ENCODE results near the gene ARPC2. TPM values are rescaled to one million over a fixed set of nuclear protein-coding genes. Genes with fewer than 3 reads are reported as not detected.

ARPC2 gene
- total and polyA plus RNA-seq, 2 experiments from 2014 or later = 312 to 436 TPM

DNA sequence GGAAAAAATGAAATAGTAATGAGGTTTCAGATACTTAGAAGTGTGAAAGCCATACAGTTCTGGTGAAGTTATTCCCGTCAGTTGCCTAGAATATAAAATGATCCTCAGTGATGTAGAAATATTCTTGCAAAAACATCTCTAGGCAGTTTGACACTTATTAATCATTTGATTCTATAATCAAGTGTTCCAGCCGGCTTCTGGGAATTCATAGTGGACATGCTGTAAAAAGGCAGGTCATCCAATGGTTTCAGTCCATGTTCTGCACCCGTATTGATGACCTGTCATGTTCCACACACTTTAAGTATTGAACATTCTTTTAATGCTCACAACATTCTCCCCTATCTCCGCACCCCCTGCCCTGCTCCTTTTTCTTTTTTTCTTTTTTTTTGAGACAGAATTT lies 19.8 kb downstream of the ARPC2 start:
- no peak overlapping the region for H2AFZ ChIP-seq
- WGBS (ENCODE audit: low lambda C conversion rate, missing lambda C conversion rate) = 98% methylated on average over 4 of the region's 4 CpGs
- peaks cover 42% of the 10 kb centered on the region for H3K79me2 ChIP-seq
- H4K20me1 ChIP-seq (ENCODE audit: insufficient read depth, poor library complexity, severe bottlenecking) = no peaks in the 10 kb centered on the region
- H3K4me2 ChIP-seq = no peak overlapping the region
- peaks cover 4% of the 10 kb centered on the region for H3K36me3 ChIP-seq (replicated peaks; ENCODE audit: insufficient read depth, low read depth)
- DNase-seq (ENCODE audit: low spot score) = no peak
- no peaks in the 10 kb centered on the region for H3K9me2 ChIP-seq (replicated peaks; ENCODE audit: insufficient read depth)
- H3K4me1 ChIP-seq (ENCODE audit: insufficient read depth) = peaks cover 4% of the 10 kb centered on the region
- no peaks in the 10 kb centered on the region for H3K9me3 ChIP-seq (ENCODE audit: low read depth)
- TF ChIP-seq EZH2 (IDR thresholded peaks at IDR 0.05; ENCODE audit: borderline replicate concordance) = no peak
- TF ChIP-seq, protein P1, sequence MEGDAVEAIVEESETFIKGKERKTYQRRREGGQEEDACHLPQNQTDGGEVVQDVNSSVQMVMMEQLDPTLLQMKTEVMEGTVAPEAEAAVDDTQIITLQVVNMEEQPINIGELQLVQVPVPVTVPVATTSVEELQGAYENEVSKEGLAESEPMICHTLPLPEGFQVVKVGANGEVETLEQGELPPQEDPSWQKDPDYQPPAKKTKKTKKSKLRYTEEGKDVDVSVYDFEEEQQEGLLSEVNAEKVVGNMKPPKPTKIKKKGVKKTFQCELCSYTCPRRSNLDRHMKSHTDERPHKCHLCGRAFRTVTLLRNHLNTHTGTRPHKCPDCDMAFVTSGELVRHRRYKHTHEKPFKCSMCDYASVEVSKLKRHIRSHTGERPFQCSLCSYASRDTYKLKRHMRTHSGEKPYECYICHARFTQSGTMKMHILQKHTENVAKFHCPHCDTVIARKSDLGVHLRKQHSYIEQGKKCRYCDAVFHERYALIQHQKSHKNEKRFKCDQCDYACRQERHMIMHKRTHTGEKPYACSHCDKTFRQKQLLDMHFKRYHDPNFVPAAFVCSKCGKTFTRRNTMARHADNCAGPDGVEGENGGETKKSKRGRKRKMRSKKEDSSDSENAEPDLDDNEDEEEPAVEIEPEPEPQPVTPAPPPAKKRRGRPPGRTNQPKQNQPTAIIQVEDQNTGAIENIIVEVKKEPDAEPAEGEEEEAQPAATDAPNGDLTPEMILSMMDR (IDR thresholded peaks at IDR 0.05; ENCODE audit: poor library complexity) = no peak
- TF ChIP-seq EZH2phosphoT487 (IDR thresholded peaks at IDR 0.05; ENCODE audit: low read depth, severe bottlenecking, unreplicated experiment) = no peak
- H3K4me3 ChIP-seq = no peak overlapping the region
- H3K27ac ChIP-seq = no peak overlapping the region
- H3K27me3 ChIP-seq = no peaks in the 10 kb centered on the region

DNA sequence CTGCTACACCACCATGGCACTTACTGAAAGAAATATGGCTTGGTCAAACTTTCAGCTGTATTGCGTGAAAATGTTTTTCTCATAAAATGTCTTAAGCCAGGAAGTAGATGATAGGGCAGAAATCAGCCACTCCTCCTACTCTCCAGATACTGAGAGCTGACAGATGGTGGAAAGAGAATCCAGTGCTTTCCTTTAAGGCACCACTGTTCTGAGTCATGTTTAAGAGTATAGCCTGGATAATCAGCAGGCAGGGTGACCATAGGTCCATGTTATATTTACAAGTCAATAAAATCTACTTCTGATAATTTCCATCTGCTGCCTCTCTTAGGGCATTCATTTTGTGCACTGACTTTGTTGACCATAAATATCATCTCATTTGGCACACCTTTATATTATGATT lies 21.9 kb downstream of the ARPC2 start:
- Histone ChIP-seq H4K20me1 (ENCODE audit: insufficient read depth, poor library complexity, severe bottlenecking) (no peaks in the 10 kb centered on the region), H3K36me3 (replicated peaks; ENCODE audit: insufficient read depth, low read depth) (peaks cover 4% of the 10 kb centered on the region), H3K79me2 (peaks cover 33% of the 10 kb centered on the region), H3K9me3 (ENCODE audit: low read depth) (no peaks in the 10 kb centered on the region), H2AFZ (no peak overlapping the region), H3K4me3 (no peak overlapping the region), H3K9me2 (replicated peaks; ENCODE audit: insufficient read depth) (no peaks in the 10 kb centered on the region), H3K27ac (peak overlapping the region; percentile 57), H3K4me1 (ENCODE audit: insufficient read depth) (peaks cover 4% of the 10 kb centered on the region), H3K4me2 (no peak overlapping the region), H3K27me3 (no peaks in the 10 kb centered on the region)
- DNase-seq (ENCODE audit: low spot score) = no peak
- 71% methylated on average over 1 of the region's 1 CpG for WGBS (ENCODE audit: low lambda C conversion rate, missing lambda C conversion rate)
- TF ChIP-seq EZH2phosphoT487 (IDR thresholded peaks at IDR 0.05; ENCODE audit: low read depth, severe bottlenecking, unreplicated experiment) (no peak), EZH2 (IDR thresholded peaks at IDR 0.05; ENCODE audit: borderline replicate concordance) (no peak)
- TF ChIP-seq, protein P1 (IDR thresholded peaks at IDR 0.05; ENCODE audit: poor library complexity) = no peak

DNA sequence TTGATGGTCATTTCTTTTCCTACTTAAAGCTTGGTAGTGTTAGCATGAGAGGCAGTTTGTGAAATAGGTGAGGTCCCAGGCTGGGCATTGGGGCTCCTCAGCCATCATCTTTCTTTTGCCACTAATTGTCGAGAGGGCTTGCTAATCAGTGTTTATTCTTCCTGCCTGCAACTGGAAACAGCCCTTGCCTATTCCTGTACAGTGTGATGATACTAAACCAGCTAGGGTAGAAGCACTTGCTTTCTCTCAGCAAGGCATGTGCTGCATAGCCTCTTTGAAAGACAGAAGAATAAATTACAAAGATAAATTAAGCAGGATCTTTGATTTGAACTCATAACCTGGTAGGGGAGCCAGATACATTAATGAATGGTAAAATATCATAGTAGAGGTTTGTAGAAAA lies 27.2 kb downstream of the ARPC2 start:
- H2AFZ ChIP-seq = no peak overlapping the region
- WGBS (ENCODE audit: low lambda C conversion rate, missing lambda C conversion rate) = 77% methylated on average over 1 of the region's 1 CpG
- no peaks in the 10 kb centered on the region for H4K20me1 ChIP-seq (ENCODE audit: insufficient read depth, poor library complexity, severe bottlenecking)
- H3K9me2 ChIP-seq (replicated peaks; ENCODE audit: insufficient read depth) = no peaks in the 10 kb centered on the region
- H3K4me2 ChIP-seq = no peak overlapping the region
- H3K27ac ChIP-seq = no peak overlapping the region
- H3K9me3 ChIP-seq (ENCODE audit: low read depth) = no peaks in the 10 kb centered on the region
- H3K79me2 ChIP-seq = peaks cover 28% of the 10 kb centered on the region
- TF ChIP-seq EZH2 (IDR thresholded peaks at IDR 0.05; ENCODE audit: borderline replicate concordance) (no peak), EZH2phosphoT487 (IDR thresholded peaks at IDR 0.05; ENCODE audit: low read depth, severe bottlenecking, unreplicated experiment) (no peak)
- TF ChIP-seq, protein P1 (IDR thresholded peaks at IDR 0.05; ENCODE audit: poor library complexity) = no peak
- no peak overlapping the region for H3K4me3 ChIP-seq
- H3K27me3 ChIP-seq = no peaks in the 10 kb centered on the region
- H3K36me3 ChIP-seq (replicated peaks; ENCODE audit: insufficient read depth, low read depth) = no peaks in the 10 kb centered on the region
- no peak for DNase-seq (ENCODE audit: low spot score)
- no peaks in the 10 kb centered on the region for H3K4me1 ChIP-seq (ENCODE audit: insufficient read depth)

DNA sequence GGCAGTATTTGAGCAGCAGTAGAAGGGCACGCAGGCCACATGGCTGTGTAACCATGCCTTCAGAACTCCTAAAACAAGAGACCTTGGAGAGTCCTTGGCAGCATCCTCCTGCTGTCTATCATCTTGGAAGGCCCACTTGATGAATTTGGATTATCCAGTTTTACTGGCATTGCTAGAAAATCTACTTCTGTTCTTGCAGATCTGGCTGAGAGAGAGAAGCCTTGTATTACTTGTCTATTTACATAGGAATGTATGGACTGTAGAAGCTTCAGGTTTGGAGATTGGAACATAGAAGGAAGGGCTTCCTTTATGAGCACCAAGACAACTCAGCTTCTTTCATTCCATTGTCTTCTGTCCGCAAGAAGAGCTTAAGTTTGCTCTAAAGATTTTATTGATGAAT lies 27.7 kb downstream of the ARPC2 start:
- WGBS (ENCODE audit: low lambda C conversion rate, missing lambda C conversion rate) = 88% methylated on average over 2 of the region's 2 CpGs
- no peak for DNase-seq (ENCODE audit: low spot score)
- H3K27me3 ChIP-seq = no peaks in the 10 kb centered on the region
- no peak overlapping the region for H3K27ac ChIP-seq
- H3K4me3 ChIP-seq = no peak overlapping the region
- H3K36me3 ChIP-seq (replicated peaks; ENCODE audit: insufficient read depth, low read depth) = peaks cover 2% of the 10 kb centered on the region
- no peaks in the 10 kb centered on the region for H3K9me3 ChIP-seq (ENCODE audit: low read depth)
- no peaks in the 10 kb centered on the region for H4K20me1 ChIP-seq (ENCODE audit: insufficient read depth, poor library complexity, severe bottlenecking)
- peaks cover 28% of the 10 kb centered on the region for H3K79me2 ChIP-seq
- no peaks in the 10 kb centered on the region for H3K4me1 ChIP-seq (ENCODE audit: insufficient read depth)
- TF ChIP-seq EZH2phosphoT487 (IDR thresholded peaks at IDR 0.05; ENCODE audit: low read depth, severe bottlenecking, unreplicated experiment) (no peak), EZH2 (IDR thresholded peaks at IDR 0.05; ENCODE audit: borderline replicate concordance) (no peak)
- TF ChIP-seq, protein P1 (IDR thresholded peaks at IDR 0.05; ENCODE audit: poor library complexity) = no peak
- no peak overlapping the region for H2AFZ ChIP-seq
- H3K4me2 ChIP-seq = no peak overlapping the region
- H3K9me2 ChIP-seq (replicated peaks; ENCODE audit: insufficient read depth) = no peaks in the 10 kb centered on the region

Data from hepatocyte (in vitro differentiated cells).